Measurements from ENCODE around the gene MLXIP. TPM values are rescaled to one million over a fixed set of nuclear protein-coding genes. Genes with fewer than 3 reads are reported as not detected.

The MLXIP gene
- total RNA-seq, 1 experiment from 2014 or later = 46.3 TPM

DNA sequence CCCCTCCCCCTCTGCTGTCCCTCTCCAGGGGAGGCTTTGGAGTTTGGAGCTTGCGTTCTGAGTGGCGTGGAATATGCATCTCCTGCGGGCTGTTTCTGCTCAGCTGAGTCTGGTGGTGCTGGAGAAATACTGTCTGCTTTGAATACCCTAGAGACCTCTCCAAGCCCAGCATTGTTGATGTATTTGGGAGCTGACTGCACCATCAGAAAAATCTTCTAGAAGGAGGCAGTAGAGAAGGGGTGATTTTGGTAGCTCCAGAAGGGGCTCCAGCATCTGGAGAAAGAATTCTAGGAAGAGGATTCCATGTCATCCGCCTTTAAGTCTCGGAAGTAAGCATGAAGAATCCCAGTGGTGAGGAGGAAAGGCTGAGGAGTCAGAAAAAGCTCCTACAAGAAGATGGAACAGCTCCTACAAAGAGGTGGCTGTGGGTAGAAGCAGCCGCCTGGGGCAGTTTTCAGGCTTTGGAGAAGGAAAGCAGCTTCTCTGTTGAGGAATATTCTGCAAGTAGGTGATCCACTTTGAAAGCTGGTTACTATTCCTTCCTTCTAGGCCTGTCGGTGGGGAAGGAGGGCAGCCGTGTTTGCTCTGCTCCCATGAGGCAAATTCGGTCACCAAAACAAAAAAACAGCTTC lies 9.7 kb downstream of the MLXIP start:
- RAD21 ChIA-PET (ENCODE audit: low non-redundant PET in 1 of 2, low total read pairs in 2 of 2, uncharacterized antibody in 2 of 2, unreplicated experiment in 2 of 2) = interaction anchor here in 1 of 2 experiments (1.0 kb wide), 1 partner anchor 19 kb away, joined by 3 read pairs; no protein-coding TSS in a partner anchor
- Histone ChIP-seq H2AFZ (ENCODE audit: low read depth, low read length, poor library complexity, severe bottlenecking) (no peak overlapping the region), H3K9me2 (ENCODE audit: insufficient read depth) (no peaks in the 10 kb centered on the region), H3K36me3 (ENCODE audit: control insufficient read depth in 1 of 2, insufficient read depth in 2 of 2, low read length in 2 of 2) (peaks cover 11 to 15% of the 10 kb centered on the region in 2 experiments), H3K4me2 (ENCODE audit: low read length) (no peak overlapping the region), H3K27me3 (ENCODE audit: insufficient read depth, low read length) (no peaks in the 10 kb centered on the region), H3K9ac (ENCODE audit: low read length) (no peak overlapping the region), H4K20me1 (ENCODE audit: insufficient read depth) (peaks cover 8% of the 10 kb centered on the region; the same call in 1 of the 2 replicates), H3K27ac (ENCODE audit: low read depth, low read length) (no peak overlapping the region), H3K79me2 (ENCODE audit: insufficient read depth, low read length) (peaks cover 99% of the 10 kb centered on the region), H3K4me1 (ENCODE audit: control insufficient read depth in 1 of 2, insufficient read depth in 2 of 2, low read length in 2 of 2) (no peaks in the 10 kb centered on the region; a peak in 1 of 4 replicates), H3K4me3 (replicated peaks in 1 of 2; ENCODE audit: low read depth in 1 of 2, low read length in 2 of 2) (no peak overlapping the region), H3K9me3 (ENCODE audit: control insufficient read depth in 1 of 2, insufficient read depth in 1 of 2, low read depth in 1 of 2, low read length in 2 of 2) (peaks cover 0 to 4% of the 10 kb centered on the region in 2 experiments; a peak in 1 of 4 replicates)
- BruUV-seq (replicated peaks) = no TSS peak
- POLR2A ChIA-PET = interaction anchor here (1.0 to 1.2 kb wide), 2 partner anchors 22 to 25 kb away, joined by 3 to 4 read pairs; no protein-coding TSS in a partner anchor
- intact Hi-C loops (cut with micrococcal nuclease) = no loop called here
- no peak for TF ChIP-seq EGR1 (IDR thresholded peaks at IDR 0.05; ENCODE audit: low read depth)
- TF ChIP-seq YY1 (IDR thresholded peaks at IDR 0.05; ENCODE audit: extremely low read depth, insufficient replicate concordance, low read depth, low read length) = no peak
- TF ChIP-seq EZH2 (IDR thresholded peaks at IDR 0.05) = no peak
- no peak for TF ChIP-seq ELF1 (IDR thresholded peaks at IDR 0.05; ENCODE audit: borderline replicate concordance, low read depth)
- TF ChIP-seq FOSL1 (IDR thresholded peaks at IDR 0.05; ENCODE audit: low read depth) = no peak
- TF ChIP-seq, protein P1, sequence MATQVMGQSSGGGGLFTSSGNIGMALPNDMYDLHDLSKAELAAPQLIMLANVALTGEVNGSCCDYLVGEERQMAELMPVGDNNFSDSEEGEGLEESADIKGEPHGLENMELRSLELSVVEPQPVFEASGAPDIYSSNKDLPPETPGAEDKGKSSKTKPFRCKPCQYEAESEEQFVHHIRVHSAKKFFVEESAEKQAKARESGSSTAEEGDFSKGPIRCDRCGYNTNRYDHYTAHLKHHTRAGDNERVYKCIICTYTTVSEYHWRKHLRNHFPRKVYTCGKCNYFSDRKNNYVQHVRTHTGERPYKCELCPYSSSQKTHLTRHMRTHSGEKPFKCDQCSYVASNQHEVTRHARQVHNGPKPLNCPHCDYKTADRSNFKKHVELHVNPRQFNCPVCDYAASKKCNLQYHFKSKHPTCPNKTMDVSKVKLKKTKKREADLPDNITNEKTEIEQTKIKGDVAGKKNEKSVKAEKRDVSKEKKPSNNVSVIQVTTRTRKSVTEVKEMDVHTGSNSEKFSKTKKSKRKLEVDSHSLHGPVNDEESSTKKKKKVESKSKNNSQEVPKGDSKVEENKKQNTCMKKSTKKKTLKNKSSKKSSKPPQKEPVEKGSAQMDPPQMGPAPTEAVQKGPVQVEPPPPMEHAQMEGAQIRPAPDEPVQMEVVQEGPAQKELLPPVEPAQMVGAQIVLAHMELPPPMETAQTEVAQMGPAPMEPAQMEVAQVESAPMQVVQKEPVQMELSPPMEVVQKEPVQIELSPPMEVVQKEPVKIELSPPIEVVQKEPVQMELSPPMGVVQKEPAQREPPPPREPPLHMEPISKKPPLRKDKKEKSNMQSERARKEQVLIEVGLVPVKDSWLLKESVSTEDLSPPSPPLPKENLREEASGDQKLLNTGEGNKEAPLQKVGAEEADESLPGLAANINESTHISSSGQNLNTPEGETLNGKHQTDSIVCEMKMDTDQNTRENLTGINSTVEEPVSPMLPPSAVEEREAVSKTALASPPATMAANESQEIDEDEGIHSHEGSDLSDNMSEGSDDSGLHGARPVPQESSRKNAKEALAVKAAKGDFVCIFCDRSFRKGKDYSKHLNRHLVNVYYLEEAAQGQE (IDR thresholded peaks at IDR 0.05; ENCODE audit: low read depth) = no peak
- TF ChIP-seq RAD21 (IDR thresholded peaks at IDR 0.05; ENCODE audit: low read depth) = no peak
- TF ChIP-seq, protein P2, sequence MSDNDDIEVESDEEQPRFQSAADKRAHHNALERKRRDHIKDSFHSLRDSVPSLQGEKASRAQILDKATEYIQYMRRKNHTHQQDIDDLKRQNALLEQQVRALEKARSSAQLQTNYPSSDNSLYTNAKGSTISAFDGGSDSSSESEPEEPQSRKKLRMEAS (IDR thresholded peaks at IDR 0.05) = no peak
- TF ChIP-seq CEBPB (IDR thresholded peaks at IDR 0.05; ENCODE audit: low read depth) = no peak
- TF ChIP-seq ZFX (IDR thresholded peaks at IDR 0.05) = no peak
- no peak for TF ChIP-seq POLR2AphosphoS5 (IDR thresholded peaks at IDR 0.05; ENCODE audit: low read depth, low read length)
- TF ChIP-seq JUND (IDR thresholded peaks at IDR 0.05) = no peak
- no peak for TF ChIP-seq SRF (IDR thresholded peaks at IDR 0.05; ENCODE audit: low read depth)
- DNase-seq (ENCODE audit: low read depth, low spot score) = no peak
- no peak for ATAC-seq
- CTCF ChIA-PET = interaction anchor here (0.9 to 1.1 kb wide), 2 partner anchors 35 kb away, joined by 3 read pairs; no protein-coding TSS in a partner anchor

Measured in HCT116 (cell line).